IPS-15b (cell line): Measurements from ENCODE around the gene SDCCAG8.

Source experiments
- H3K27me3 ChIP-seq: one replicate; pipeline ENCODE4 v1.6.1; 2013; ENCODE audit warnings: low read length; ENCODE audit not compliant: control insufficient read depth, insufficient read depth
- H3K36me3 ChIP-seq: one replicate; pipeline ENCODE4 v1.6.1; 2013; ENCODE audit warnings: low read length; ENCODE audit not compliant: control insufficient read depth, insufficient read depth
- H3K4me1 ChIP-seq: one replicate; pipeline ENCODE4 v1.6.1; 2013; ENCODE audit warnings: mild to moderate bottlenecking, low read length; ENCODE audit not compliant: control insufficient read depth, insufficient read depth
- H3K4me3 ChIP-seq: one replicate; pipeline ENCODE4 v1.5.1; 2013; ENCODE audit warnings: low read depth, low read length
- H3K9ac ChIP-seq: one replicate; pipeline ENCODE4 v1.6.1; 2013; ENCODE audit warnings: low read depth, mild to moderate bottlenecking, low read length
- H3K9me3 ChIP-seq: one replicate; pipeline ENCODE4 v1.6.1; 2013; ENCODE audit warnings: mild to moderate bottlenecking, low read length; ENCODE audit not compliant: control insufficient read depth, insufficient read depth

Gene SDCCAG8

GRCh38 chr1:243375596-243375995, 119.8 kb downstream of the SDCCAG8 start:
- H3K9ac ChIP-seq, result no peak overlapping the region
- H3K9me3 ChIP-seq, result no peaks in the 10 kb centered on the region
- no peaks in the 10 kb centered on the region for H3K27me3 ChIP-seq
- H3K4me3 ChIP-seq, result no peak overlapping the region
- no peaks in the 10 kb centered on the region for H3K4me1 ChIP-seq
- no peaks in the 10 kb centered on the region for H3K36me3 ChIP-seq

GRCh38 chr1:243378669-243379068, 122.8 kb downstream of the SDCCAG8 start:
- Histone ChIP-seq H3K27me3 (no peaks in the 10 kb centered on the region), H3K9ac (no peak overlapping the region), H3K4me1 (no peaks in the 10 kb centered on the region), H3K9me3 (no peaks in the 10 kb centered on the region), H3K36me3 (no peaks in the 10 kb centered on the region), H3K4me3 (no peak overlapping the region)

GRCh38 chr1:243379208-243379607, 123.4 kb downstream of the SDCCAG8 start:
- H3K9me3 ChIP-seq, result no peaks in the 10 kb centered on the region
- no peaks in the 10 kb centered on the region for H3K27me3 ChIP-seq
- no peaks in the 10 kb centered on the region for H3K36me3 ChIP-seq
- H3K4me3 ChIP-seq, result no peak overlapping the region
- no peak overlapping the region for H3K9ac ChIP-seq
- H3K4me1 ChIP-seq, result no peaks in the 10 kb centered on the region

GRCh38 chr1:243379706-243380105, 123.9 kb downstream of the SDCCAG8 start:
- Histone ChIP-seq H3K36me3 (no peaks in the 10 kb centered on the region), H3K4me3 (no peak overlapping the region), H3K9ac (no peak overlapping the region), H3K4me1 (no peaks in the 10 kb centered on the region), H3K9me3 (no peaks in the 10 kb centered on the region), H3K27me3 (no peaks in the 10 kb centered on the region)

GRCh38 chr1:243388276-243388675, 132.4 kb downstream of the SDCCAG8 start:
- Histone ChIP-seq H3K4me3 (no peak overlapping the region), H3K36me3 (no peaks in the 10 kb centered on the region), H3K4me1 (peaks cover 5% of the 10 kb centered on the region), H3K9ac (no peak overlapping the region), H3K9me3 (no peaks in the 10 kb centered on the region), H3K27me3 (no peaks in the 10 kb centered on the region)

- H3K9ac ChIP-seq, result no peak overlapping the region
- H3K9me3 ChIP-seq, result no peaks in the 10 kb centered on the region
Observed at GRCh38 chr1:243390162-243390791, 134.4 kb downstream of the SDCCAG8 start.

GRCh38 chr1:243391355-243391754, 135.5 kb downstream of the SDCCAG8 start:
- H3K4me1 ChIP-seq, result peaks cover 12% of the 10 kb centered on the region

More at GRCh38 chr1:243390162-243390791, 134.4 kb downstream of the SDCCAG8 start:
- H3K27me3 ChIP-seq, result no peaks in the 10 kb centered on the region
- H3K4me3 ChIP-seq, result no peak overlapping the region
- H3K4me1 ChIP-seq, result peaks cover 12% of the 10 kb centered on the region
- no peaks in the 10 kb centered on the region for H3K36me3 ChIP-seq

GRCh38 chr1:243393096-243393495, 137.3 kb downstream of the SDCCAG8 start:
- Histone ChIP-seq H3K9ac (no peak overlapping the region), H3K36me3 (no peaks in the 10 kb centered on the region), H3K4me3 (no peak overlapping the region), H3K4me1 (peaks cover 12% of the 10 kb centered on the region), H3K27me3 (no peaks in the 10 kb centered on the region), H3K9me3 (no peaks in the 10 kb centered on the region)

More at GRCh38 chr1:243391355-243391754, 135.5 kb downstream of the SDCCAG8 start:
- Histone ChIP-seq H3K36me3 (no peaks in the 10 kb centered on the region), H3K4me3 (no peak overlapping the region), H3K9ac (no peak overlapping the region), H3K27me3 (no peaks in the 10 kb centered on the region), H3K9me3 (no peaks in the 10 kb centered on the region)

GRCh38 chr1:243394066-243394465, 138.2 kb downstream of the SDCCAG8 start:
- Histone ChIP-seq H3K4me1 (peaks cover 12% of the 10 kb centered on the region), H3K9ac (no peak overlapping the region), H3K9me3 (no peaks in the 10 kb centered on the region), H3K4me3 (no peak overlapping the region), H3K36me3 (no peaks in the 10 kb centered on the region), H3K27me3 (no peaks in the 10 kb centered on the region)

- no peaks in the 10 kb centered on the region for H3K27me3 ChIP-seq
- no peaks in the 10 kb centered on the region for H3K36me3 ChIP-seq
- peaks cover 12% of the 10 kb centered on the region for H3K4me1 ChIP-seq
- no peak overlapping the region for H3K4me3 ChIP-seq
- no peak overlapping the region for H3K9ac ChIP-seq
- H3K9me3 ChIP-seq, result no peaks in the 10 kb centered on the region
Observed at GRCh38 chr1:243394601-243395464, 139.0 kb downstream of the SDCCAG8 start.

GRCh38 chr1:243396424-243396823, 140.6 kb downstream of the SDCCAG8 start:
- H3K9me3 ChIP-seq, result no peaks in the 10 kb centered on the region
- H3K27me3 ChIP-seq, result no peaks in the 10 kb centered on the region
- no peak overlapping the region for H3K9ac ChIP-seq
- no peaks in the 10 kb centered on the region for H3K36me3 ChIP-seq
- H3K4me3 ChIP-seq, result no peak overlapping the region
- peaks cover 8% of the 10 kb centered on the region for H3K4me1 ChIP-seq

GRCh38 chr1:243396876-243397275, 141.0 kb downstream of the SDCCAG8 start:
- Histone ChIP-seq H3K4me3 (no peak overlapping the region), H3K9me3 (no peaks in the 10 kb centered on the region), H3K27me3 (no peaks in the 10 kb centered on the region), H3K9ac (no peak overlapping the region), H3K36me3 (no peaks in the 10 kb centered on the region), H3K4me1 (peaks cover 7% of the 10 kb centered on the region)
